Mesothelial cell of epicardium (in vitro differentiated cells): ENCODE measurements around the gene TTLL11. TPM values are rescaled to one million over a fixed set of nuclear protein-coding genes. Genes with fewer than 3 reads are reported as not detected.

ENCODE experiments used
- DNase-seq, 2 experiments: peaks; one replicate each; pipeline ENCODE4 v3.0.0; 2021; ENCODE audit warnings: low spot score in 2 of 2; ENCODE audit not compliant: unreplicated experiment in 2 of 2
- H3K27ac Mint-ChIP-seq: 2 replicates; pipeline ENCODE4 v1.8.0; 2021; ENCODE audit warnings: mixed read lengths
- H3K27me3 Mint-ChIP-seq: 2 replicates; pipeline ENCODE4 v1.8.0; 2021; ENCODE audit warnings: low read depth, mixed read lengths
- H3K36me3 Mint-ChIP-seq: 2 replicates; pipeline ENCODE4 v1.8.0; 2021; ENCODE audit warnings: mixed read lengths
- H3K4me1 Mint-ChIP-seq: 2 replicates; pipeline ENCODE4 v1.8.0; 2021; ENCODE audit warnings: mixed read lengths
- H3K4me3 Mint-ChIP-seq: 2 replicates; pipeline ENCODE4 v1.8.0; 2021; ENCODE audit warnings: mild to moderate bottlenecking, moderate library complexity, mixed read lengths
- H3K9me3 Mint-ChIP-seq: 2 replicates; pipeline ENCODE4 v1.8.0; 2021; ENCODE audit warnings: mixed read lengths
- total RNA-seq: library from RNA; stranded (reverse); gene quantifications from 3 replicates; pipeline ENCODE4 v1.2.1, GENCODE V29; 2021
- TF ChIP-seq, protein P1 (sequence below): fragments of 200-600 bp; sonication (generic); IDR thresholded peaks from one replicate; pipeline ENCODE4 v1.5.0; 2021; ENCODE audit warnings: antibody characterized with exemption; ENCODE audit not compliant: unreplicated experiment

The TTLL11 gene
- total RNA-seq, 1 donor from 2014 or later, result 4.8 TPM

DNA sequence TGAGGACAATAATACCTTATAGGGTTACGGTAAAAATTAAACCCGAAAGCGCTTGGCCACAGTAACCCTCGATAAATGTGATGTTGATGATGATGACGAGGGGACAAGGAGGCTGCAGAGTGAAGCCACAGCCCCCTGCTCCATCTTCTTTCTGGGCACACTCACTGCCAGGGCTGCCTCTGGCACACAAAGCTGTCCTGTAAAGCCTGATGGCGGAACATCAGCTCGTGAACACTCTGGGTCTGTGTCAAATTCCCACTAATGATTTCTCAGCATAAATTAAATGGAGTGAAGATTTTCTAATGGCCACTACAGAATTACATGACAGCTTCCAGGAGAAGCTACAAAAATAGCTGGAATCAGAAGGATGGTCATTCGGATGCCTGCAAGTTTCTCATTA, 142.2 kb downstream of the TTLL11 start:
- Mint-ChIP-seq H3K9me3 (no peaks in the 10 kb centered on the region), H3K36me3 (no peaks in the 10 kb centered on the region), H3K4me3 (no peak overlapping the region), H3K4me1 (peaks cover 15% of the 10 kb centered on the region), H3K27me3 (peaks cover 13% of the 10 kb centered on the region), H3K27ac (no peak overlapping the region)
- DNase-seq, result no peak
- TF ChIP-seq, protein P1, sequence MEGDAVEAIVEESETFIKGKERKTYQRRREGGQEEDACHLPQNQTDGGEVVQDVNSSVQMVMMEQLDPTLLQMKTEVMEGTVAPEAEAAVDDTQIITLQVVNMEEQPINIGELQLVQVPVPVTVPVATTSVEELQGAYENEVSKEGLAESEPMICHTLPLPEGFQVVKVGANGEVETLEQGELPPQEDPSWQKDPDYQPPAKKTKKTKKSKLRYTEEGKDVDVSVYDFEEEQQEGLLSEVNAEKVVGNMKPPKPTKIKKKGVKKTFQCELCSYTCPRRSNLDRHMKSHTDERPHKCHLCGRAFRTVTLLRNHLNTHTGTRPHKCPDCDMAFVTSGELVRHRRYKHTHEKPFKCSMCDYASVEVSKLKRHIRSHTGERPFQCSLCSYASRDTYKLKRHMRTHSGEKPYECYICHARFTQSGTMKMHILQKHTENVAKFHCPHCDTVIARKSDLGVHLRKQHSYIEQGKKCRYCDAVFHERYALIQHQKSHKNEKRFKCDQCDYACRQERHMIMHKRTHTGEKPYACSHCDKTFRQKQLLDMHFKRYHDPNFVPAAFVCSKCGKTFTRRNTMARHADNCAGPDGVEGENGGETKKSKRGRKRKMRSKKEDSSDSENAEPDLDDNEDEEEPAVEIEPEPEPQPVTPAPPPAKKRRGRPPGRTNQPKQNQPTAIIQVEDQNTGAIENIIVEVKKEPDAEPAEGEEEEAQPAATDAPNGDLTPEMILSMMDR, result no peak

DNA sequence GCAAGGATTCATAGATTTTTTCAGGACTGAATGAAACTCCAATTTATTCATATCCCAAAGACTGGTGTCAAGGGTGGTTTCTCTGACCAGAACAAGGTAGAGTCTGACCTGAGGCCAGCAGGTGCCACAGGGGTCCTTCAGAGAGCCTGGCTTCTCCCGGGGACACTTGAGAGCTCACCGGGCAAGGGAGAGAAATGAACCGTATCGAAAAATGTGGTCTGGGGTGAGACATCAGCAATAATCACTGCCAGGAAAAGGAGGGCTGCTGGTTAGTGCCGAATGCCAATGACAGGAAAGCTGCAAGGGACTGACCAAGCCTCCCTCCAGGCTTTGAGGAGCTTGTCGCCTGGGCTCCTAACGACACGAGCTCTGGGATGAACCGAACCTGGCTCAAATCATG, 142.7 kb downstream of the TTLL11 start:
- DNase-seq, result no peak
- Mint-ChIP-seq H3K27ac (no peak overlapping the region), H3K4me3 (no peak overlapping the region), H3K36me3 (no peaks in the 10 kb centered on the region), H3K4me1 (peaks cover 15% of the 10 kb centered on the region), H3K9me3 (no peaks in the 10 kb centered on the region), H3K27me3 (peaks cover 13% of the 10 kb centered on the region)
- TF ChIP-seq, protein P1, result no peak

DNA sequence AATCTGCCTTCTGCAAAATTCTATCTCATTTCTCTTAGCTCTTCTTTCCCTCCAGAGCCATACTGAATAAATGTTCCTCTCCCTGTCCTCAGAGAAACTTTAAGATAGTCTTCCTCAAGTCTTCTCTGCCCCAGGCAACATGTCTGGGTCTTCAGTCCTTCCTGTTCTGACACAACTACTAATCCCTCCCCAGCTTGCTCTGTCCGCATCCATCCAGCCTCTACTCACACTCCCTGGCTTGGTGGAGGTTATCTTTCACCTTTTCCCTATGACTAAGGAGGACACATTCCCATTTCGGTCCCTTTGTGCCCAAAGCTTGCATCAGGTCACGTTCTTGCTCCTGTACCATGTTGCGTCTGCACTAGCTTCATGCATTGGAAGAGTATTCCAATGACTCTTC, 143.3 kb downstream of the TTLL11 start:
- H3K4me3 Mint-ChIP-seq, result no peak overlapping the region
- H3K4me1 Mint-ChIP-seq, result peaks cover 12% of the 10 kb centered on the region
- H3K9me3 Mint-ChIP-seq, result no peaks in the 10 kb centered on the region
- H3K27me3 Mint-ChIP-seq, result peaks cover 13% of the 10 kb centered on the region
- no peak for DNase-seq
- no peak overlapping the region for H3K27ac Mint-ChIP-seq
- TF ChIP-seq, protein P1, result no peak
- H3K36me3 Mint-ChIP-seq, result no peaks in the 10 kb centered on the region

DNA sequence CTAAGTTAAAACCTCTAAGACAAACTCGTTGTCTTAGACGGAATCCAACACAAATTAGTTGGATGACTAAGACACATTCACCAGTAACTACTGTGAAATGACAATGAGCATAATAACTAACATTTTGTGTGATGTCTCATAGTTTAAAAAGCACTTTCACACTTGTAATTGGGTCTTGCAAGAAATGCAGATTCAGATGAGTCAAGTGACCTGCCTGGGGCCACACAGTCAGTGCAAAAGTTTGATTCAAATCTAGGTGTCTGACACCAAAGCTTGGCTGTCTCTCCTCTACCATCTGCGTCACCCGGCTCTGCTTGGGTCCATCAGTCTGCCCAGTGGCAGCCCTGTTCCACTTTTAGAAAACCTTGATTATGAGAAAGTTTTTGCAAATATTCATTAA, 143.7 kb downstream of the TTLL11 start:
- TF ChIP-seq, protein P1, result no peak
- peaks cover 13% of the 10 kb centered on the region for H3K27me3 Mint-ChIP-seq
- no peak for DNase-seq
- H3K4me1 Mint-ChIP-seq, result peaks cover 8% of the 10 kb centered on the region
- no peaks in the 10 kb centered on the region for H3K36me3 Mint-ChIP-seq
- no peak overlapping the region for H3K27ac Mint-ChIP-seq
- no peaks in the 10 kb centered on the region for H3K9me3 Mint-ChIP-seq
- H3K4me3 Mint-ChIP-seq, result no peak overlapping the region

DNA sequence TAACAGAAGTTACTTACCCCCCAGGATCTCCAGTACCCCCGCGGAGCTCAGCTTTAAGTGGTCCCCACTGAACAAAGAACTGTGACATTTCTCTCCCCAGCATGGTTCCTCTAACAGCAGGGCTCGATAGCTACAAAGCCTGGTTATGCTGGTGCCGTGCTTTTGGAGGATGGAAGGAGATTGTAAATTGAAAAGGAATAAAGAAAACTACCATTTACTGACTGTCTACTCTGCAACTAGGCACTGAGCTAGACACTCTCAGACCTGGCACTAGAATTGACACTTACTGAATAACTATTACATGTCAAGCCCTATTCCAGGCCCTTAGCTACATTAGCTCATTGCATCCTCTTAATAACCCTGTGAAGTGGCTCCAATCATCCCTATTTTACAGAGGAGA, 145.3 kb downstream of the TTLL11 start:
- DNase-seq, result no peak
- Mint-ChIP-seq H3K27ac (no peak overlapping the region), H3K9me3 (no peaks in the 10 kb centered on the region), H3K4me3 (no peak overlapping the region), H3K27me3 (peaks cover 13% of the 10 kb centered on the region), H3K36me3 (no peaks in the 10 kb centered on the region), H3K4me1 (peaks cover 3% of the 10 kb centered on the region)
- TF ChIP-seq, protein P1, result no peak

DNA sequence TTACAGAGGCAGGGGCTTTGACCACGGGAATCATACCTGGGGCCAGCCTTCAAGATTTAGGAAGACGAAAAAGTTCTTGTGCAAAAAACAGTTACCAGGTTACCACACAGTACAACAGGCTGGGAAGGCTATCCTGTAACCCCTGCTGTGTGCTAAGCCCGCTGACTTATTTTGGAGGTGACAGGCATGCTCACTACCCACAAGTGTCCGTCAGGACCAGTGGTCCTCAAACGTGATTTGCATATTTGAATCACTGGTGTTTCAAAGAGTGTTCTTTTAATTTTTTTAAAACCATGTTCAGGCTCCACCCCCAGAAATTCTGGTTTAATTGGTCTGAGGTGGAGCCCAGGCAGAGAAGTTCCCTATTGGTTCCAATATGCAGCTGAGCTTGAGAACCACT, 146.6 kb downstream of the TTLL11 start:
- H3K36me3 Mint-ChIP-seq, result no peaks in the 10 kb centered on the region

More for the DNA sequence above, 146.6 kb downstream of the TTLL11 start:
- no peak for DNase-seq
- no peaks in the 10 kb centered on the region for H3K4me1 Mint-ChIP-seq
- H3K4me3 Mint-ChIP-seq, result no peak overlapping the region
- TF ChIP-seq, protein P1, result no peak
- no peaks in the 10 kb centered on the region for H3K9me3 Mint-ChIP-seq
- peaks cover 13% of the 10 kb centered on the region for H3K27me3 Mint-ChIP-seq
- H3K27ac Mint-ChIP-seq, result no peak overlapping the region
